GM12878 (cell line): Measurements from ENCODE around the gene HEMK1. TPM values are rescaled to one million over a fixed set of nuclear protein-coding genes. Genes with fewer than 3 reads are reported as not detected.

Experiments
- CUX1 ChIP-seq: IDR thresholded peaks from 2 replicates; pipeline ENCODE4 v1.6.1; 2012; ENCODE audit warnings: improper control_type of control experiment, low read depth, low read length; ENCODE audit not compliant: insufficient replicate concordance
- SMC3 ChIP-seq: IDR thresholded peaks from 2 replicates; pipeline ENCODE4 v1.6.1; 2011; ENCODE audit warnings: low read length, improper control_type of control experiment, borderline replicate concordance
- SUPT20H ChIP-seq: IDR thresholded peaks from 2 replicates; pipeline ENCODE4 v1.6.1; 2011; ENCODE audit warnings: low read depth, mild to moderate bottlenecking, low read length, moderate library complexity, borderline replicate concordance; ENCODE audit not compliant: control insufficient read depth
- WRNIP1 ChIP-seq: IDR thresholded peaks from 2 replicates; pipeline ENCODE4 v1.6.1; 2011; ENCODE audit warnings: low read depth, low read length, improper control_type of control experiment, borderline replicate concordance
- ZBTB4 ChIP-seq: fragments of 450-650 bp; formaldehyde crosslinking; IDR thresholded peaks from 2 replicates; pipeline ENCODE4 v1.4.0; 2022; ENCODE audit warnings: mild to moderate bottlenecking, moderate library complexity
- ZNF207 ChIP-seq: fragments of 450-650 bp; IDR thresholded peaks from 2 replicates; pipeline ENCODE4 v1.6.1; 2014; ENCODE audit warnings: antibody characterized with exemption, mild to moderate bottlenecking, borderline replicate concordance
- polyA plus RNA-seq, 11 experiments: library from polyadenylated mRNA; depleted of rRNA in 4 of 11; unstranded in 6 of 11; stranded (reverse) in 5 of 11; fragments of >200 nt; fragmentation: Nextera tagmentation in 4 of 11; fragmentation: Illumina TruSeq in 1 of 11; extraction: Ambion mirVana in 4 of 11; extraction: Trizol in 1 of 11; gene quantifications; 1 replicate in 1 of 11; 2 replicates in 10 of 11; pipeline versions ENCODE4 v1.2.1 to v1.2.3, GENCODE V29; 2011 to 2016; ENCODE audit warnings: inconsistent platforms in 2 of 11, missing spikeins in 2 of 11, low read depth in 1 of 11
- total RNA-seq, 4 experiments: library from RNA; depleted of rRNA in 3 of 4; stranded (reverse); fragments of >200 nt in 3 of 4; fragmentation: Illumina TruSeq in 1 of 4; extraction: Trizol in 1 of 4; gene quantifications; 2 replicates each; pipeline versions ENCODE4 v1.2.1 to v1.2.3, GENCODE V29; 2013 to 2021
- TF ChIP-seq, protein P1 (sequence below): fragments of 450-650 bp; IDR thresholded peaks from 2 replicates; pipeline ENCODE4 v1.6.1; 2017; ENCODE audit warnings: mild to moderate bottlenecking, moderate library complexity

HEMK1 gene
- total and polyA plus RNA-seq, 10 of the 15 experiments (the other 5 are each of a cell fraction or from before 2014, with no cell fraction given): 2.8 to 19.0 (median 12.0) TPM

DNA sequence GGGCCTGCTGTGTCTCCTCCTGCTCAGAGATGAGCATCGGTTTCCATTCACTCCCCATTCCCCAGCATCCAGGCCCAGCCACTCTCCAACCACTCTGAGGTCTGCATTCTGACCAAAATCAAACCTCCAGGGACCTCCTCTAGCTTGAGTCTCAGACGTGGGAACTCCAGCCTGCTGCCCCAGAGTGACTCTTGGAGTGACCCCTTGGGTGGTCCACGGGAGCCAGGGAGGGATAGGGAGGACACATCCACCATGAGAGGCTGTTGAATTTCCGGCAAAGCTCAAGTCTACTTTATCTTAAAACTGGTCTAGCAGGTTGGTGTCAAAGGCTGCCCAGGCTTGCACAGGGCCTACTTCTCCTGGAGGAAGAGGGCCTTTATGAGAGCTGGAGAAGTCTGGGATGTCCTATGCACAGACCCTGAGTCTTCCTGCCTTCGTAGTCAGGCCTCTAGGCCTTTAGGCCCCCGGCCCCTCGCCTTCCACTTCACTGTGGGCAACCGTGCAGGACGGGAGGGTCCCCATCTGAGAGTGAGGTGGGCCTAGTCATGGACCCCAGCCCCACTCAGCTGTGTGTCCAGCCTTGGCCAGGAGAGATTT lies 33.4 kb downstream of the HEMK1 start (continued):
- TF ChIP-seq, protein P1, sequence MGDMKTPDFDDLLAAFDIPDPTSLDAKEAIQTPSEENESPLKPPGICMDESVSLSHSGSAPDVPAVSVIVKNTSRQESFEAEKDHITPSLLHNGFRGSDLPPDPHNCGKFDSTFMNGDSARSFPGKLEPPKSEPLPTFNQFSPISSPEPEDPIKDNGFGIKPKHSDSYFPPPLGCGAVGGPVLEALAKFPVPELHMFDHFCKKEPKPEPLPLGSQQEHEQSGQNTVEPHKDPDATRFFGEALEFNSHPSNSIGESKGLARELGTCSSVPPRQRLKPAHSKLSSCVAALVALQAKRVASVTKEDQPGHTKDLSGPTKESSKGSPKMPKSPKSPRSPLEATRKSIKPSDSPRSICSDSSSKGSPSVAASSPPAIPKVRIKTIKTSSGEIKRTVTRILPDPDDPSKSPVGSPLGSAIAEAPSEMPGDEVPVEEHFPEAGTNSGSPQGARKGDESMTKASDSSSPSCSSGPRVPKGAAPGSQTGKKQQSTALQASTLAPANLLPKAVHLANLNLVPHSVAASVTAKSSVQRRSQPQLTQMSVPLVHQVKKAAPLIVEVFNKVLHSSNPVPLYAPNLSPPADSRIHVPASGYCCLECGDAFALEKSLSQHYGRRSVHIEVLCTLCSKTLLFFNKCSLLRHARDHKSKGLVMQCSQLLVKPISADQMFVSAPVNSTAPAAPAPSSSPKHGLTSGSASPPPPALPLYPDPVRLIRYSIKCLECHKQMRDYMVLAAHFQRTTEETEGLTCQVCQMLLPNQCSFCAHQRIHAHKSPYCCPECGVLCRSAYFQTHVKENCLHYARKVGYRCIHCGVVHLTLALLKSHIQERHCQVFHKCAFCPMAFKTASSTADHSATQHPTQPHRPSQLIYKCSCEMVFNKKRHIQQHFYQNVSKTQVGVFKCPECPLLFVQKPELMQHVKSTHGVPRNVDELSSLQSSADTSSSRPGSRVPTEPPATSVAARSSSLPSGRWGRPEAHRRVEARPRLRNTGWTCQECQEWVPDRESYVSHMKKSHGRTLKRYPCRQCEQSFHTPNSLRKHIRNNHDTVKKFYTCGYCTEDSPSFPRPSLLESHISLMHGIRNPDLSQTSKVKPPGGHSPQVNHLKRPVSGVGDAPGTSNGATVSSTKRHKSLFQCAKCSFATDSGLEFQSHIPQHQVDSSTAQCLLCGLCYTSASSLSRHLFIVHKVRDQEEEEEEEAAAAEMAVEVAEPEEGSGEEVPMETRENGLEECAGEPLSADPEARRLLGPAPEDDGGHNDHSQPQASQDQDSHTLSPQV: no peak
- TF ChIP-seq CUX1 (no peak), ZNF207 (no peak), SUPT20H (no peak), SMC3 (no peak), ZBTB4 (CRISPR knock-in tag) (no peak), WRNIP1 (no peak)
